Vagina (tissue), 2 donors: ENCODE results near the gene STARD13. TPM values are rescaled to one million over a fixed set of nuclear protein-coding genes. Genes with fewer than 3 reads are reported as not detected.
A peak's percentile ranks its signal among the peaks of the same experiment; 100 is the strongest.

ENCODE experiments used
- DNase-seq, 2 donors: peaks; one replicate each; pipeline ENCODE4 v3.0.0-alpha.2; 2017; ENCODE audit errors: extremely low spot score in 2 of 2
- H3K27ac ChIP-seq: fragments of 200-600 bp; sonication (generic); one replicate; pipeline ENCODE4 v1.5.1; 2019
- H3K27me3 ChIP-seq: fragments of 200-600 bp; sonication (generic); one replicate; pipeline ENCODE4 v1.5.1; 2019
- H3K36me3 ChIP-seq, 2 donors: fragments of 200-600 bp; sonication (generic); one replicate each; pipeline ENCODE4 v1.5.1; 2017 to 2019
- H3K4me1 ChIP-seq: fragments of 200-600 bp; sonication (generic); one replicate; pipeline ENCODE4 v1.5.1; 2019
- H3K4me3 ChIP-seq, 2 donors: fragments of 200-600 bp; sonication (generic); 1 replicate in 1 of 2; 2 replicates in 1 of 2; pipeline ENCODE4 v1.5.1; 2016 to 2019
- H3K9me3 ChIP-seq: fragments of 200-600 bp; sonication (generic); one replicate; pipeline ENCODE4 v1.5.1; 2019
- CTCF ChIP-seq, 3 experiments: fragments of 450-650 bp in 2 of 3; fragments of 200-600 bp in 1 of 3; sonication (generic) in 1 of 3; IDR thresholded peaks; one replicate each; pipeline ENCODE4 v1.5.1; 2017 to 2019; ENCODE audit warnings: antibody characterized with exemption in 3 of 3, mild to moderate bottlenecking in 2 of 3, moderate library complexity in 2 of 3
- POLR2A ChIP-seq, 2 donors: fragments of 450-650 bp; IDR thresholded peaks; one replicate each; pipeline ENCODE4 v1.6.1; 2017; ENCODE audit warnings: antibody characterized with exemption in 2 of 2, mild to moderate bottlenecking in 2 of 2, moderate library complexity in 2 of 2
- POLR2AphosphoS5 ChIP-seq, 2 donors: sonication (generic); formaldehyde crosslinking; IDR thresholded peaks; one replicate each; pipeline ENCODE4 v1.9.0; 2017; ENCODE audit warnings: antibody characterized with exemption in 2 of 2, mild to moderate bottlenecking in 2 of 2, low read depth in 1 of 2; ENCODE audit not compliant: insufficient read depth in 1 of 2
- intact Hi-C: fragments of 100-400 bp; cut with DNase I; formaldehyde crosslinking; loops from one replicate; pipeline ENCODE4 v1.15.1; 2023
- total RNA-seq: library from RNA; depleted of rRNA; stranded (reverse); fragments of >200 nt; gene quantifications from one replicate; pipeline ENCODE4 v1.2.3, GENCODE V29; 2016

The STARD13 gene
- total RNA-seq, 1 donor from 2014 or later = 33.1 TPM

GRCh38 chr13:33127009-33127551 lies 158.5 kb downstream of the STARD13 start:
- H3K9me3 ChIP-seq = no peaks in the 10 kb centered on the region
- peaks cover 0 to 6% of the 10 kb centered on the region in 2 donors for H3K36me3 ChIP-seq
- intact Hi-C loops = loop anchor here (10.0 kb wide), 1 partner anchor 78 kb away; no protein-coding TSS in a partner anchor
- H3K27me3 ChIP-seq = no peaks in the 10 kb centered on the region
- DNase-seq = no peak
- H3K4me1 ChIP-seq = peaks cover 57% of the 10 kb centered on the region
- H3K27ac ChIP-seq = peak overlapping the region; percentile 79
- H3K4me3 ChIP-seq = no peak overlapping the region
- TF ChIP-seq POLR2A (IDR thresholded peaks at IDR 0.05) (no peak), CTCF (IDR thresholded peaks at IDR 0.05) (no peak), POLR2AphosphoS5 (IDR thresholded peaks at IDR 0.05; ENCODE audit: insufficient read depth in 1 of 2, low read depth in 1 of 2) (peak in 1 of 2 donors; percentile 13)

- peaks cover 0 to 6% of the 10 kb centered on the region in 2 donors for H3K36me3 ChIP-seq
- H3K27me3 ChIP-seq = no peaks in the 10 kb centered on the region
- DNase-seq = peak in 1 of 2 donors; percentile 93
- peak overlapping the region in 1 of 2 donors; percentile 24 for H3K4me3 ChIP-seq
- H3K9me3 ChIP-seq = no peaks in the 10 kb centered on the region
- H3K4me1 ChIP-seq = peaks cover 57% of the 10 kb centered on the region
- peak overlapping the region; percentile 79 for H3K27ac ChIP-seq
- intact Hi-C loops = loop anchor here (10.0 kb wide), 1 partner anchor 79 kb away; no protein-coding TSS in a partner anchor
- TF ChIP-seq CTCF (IDR thresholded peaks at IDR 0.05) (no peak), POLR2AphosphoS5 (IDR thresholded peaks at IDR 0.05; ENCODE audit: insufficient read depth in 1 of 2, low read depth in 1 of 2) (peak; percentile 38 to 61)
These were observed 159.6 kb downstream of the STARD13 start for GRCh38 chr13:33125821-33126570.

- H3K36me3 ChIP-seq = peaks cover 0 to 17% of the 10 kb centered on the region in 2 donors
- no peaks in the 10 kb centered on the region for H3K27me3 ChIP-seq
- peak overlapping the region; percentile 79 for H3K27ac ChIP-seq
- H3K4me1 ChIP-seq = peaks cover 47% of the 10 kb centered on the region
- intact Hi-C loops = loop anchor here (10.0 kb wide), 1 partner anchor 82 kb away; no protein-coding TSS in a partner anchor
- DNase-seq = no peak
- H3K9me3 ChIP-seq = no peaks in the 10 kb centered on the region
- H3K4me3 ChIP-seq = no peak overlapping the region
- TF ChIP-seq CTCF (IDR thresholded peaks at IDR 0.05) (no peak), POLR2AphosphoS5 (IDR thresholded peaks at IDR 0.05; ENCODE audit: insufficient read depth in 1 of 2, low read depth in 1 of 2) (no peak), POLR2A (IDR thresholded peaks at IDR 0.05) (no peak)
These were observed 162.3 kb downstream of the STARD13 start for GRCh38 chr13:33123066-33123859.

- peaks cover 0 to 24% of the 10 kb centered on the region in 2 donors for H3K36me3 ChIP-seq
- no peaks in the 10 kb centered on the region for H3K27me3 ChIP-seq
- intact Hi-C loops = loop anchor here (10.0 kb wide), 1 partner anchor 85 kb away; no protein-coding TSS in a partner anchor
- DNase-seq = no peak
- no peak overlapping the region for H3K27ac ChIP-seq
- no peak for TF ChIP-seq POLR2AphosphoS5 (IDR thresholded peaks at IDR 0.05; ENCODE audit: insufficient read depth in 1 of 2, low read depth in 1 of 2)
- TF ChIP-seq CTCF (IDR thresholded peaks at IDR 0.05) = no peak
- TF ChIP-seq POLR2A (IDR thresholded peaks at IDR 0.05) = no peak
- no peaks in the 10 kb centered on the region for H3K9me3 ChIP-seq
- no peak overlapping the region for H3K4me3 ChIP-seq
- H3K4me1 ChIP-seq = peaks cover 16% of the 10 kb centered on the region
These were observed 165.6 kb downstream of the STARD13 start for GRCh38 chr13:33119856-33120543.
